Activated CD8-positive, alpha-beta memory T cell treated with anti-CD3 and anti-CD28 coated beads for 24 hours (primary cell): ENCODE measurements around the gene SLC66A2.
"Not testable (repeated sequence)": the region's sequence is repeated elsewhere in the genome, so short reads cannot be mapped to it uniquely, and the experiment has no call there.

ENCODE experiments used
- DNase-seq: peaks from one replicate; pipeline ENCODE4 v3.0.0-alpha.2; 2020

SLC66A2 gene

GRCh38 chr18:79970419-79971133, 19.1 kb upstream of the SLC66A2 start:
- DNase-seq: no peak

- no peak for DNase-seq
Measured at GRCh38 chr18:79965119-79965902, 13.9 kb upstream of the SLC66A2 start.

- DNase-seq: peak; percentile 82
Measured at GRCh38 chr18:79964330-79965118, 13.1 kb upstream of the SLC66A2 start, which contains the start of gene HSBP1L1. Gene HSBP1L1 (plus strand): TSS chr18:79964643. CDS start chr18:79964736, 93 bp downstream.

GRCh38 chr18:79963658-79964329, 12.3 kb upstream of the SLC66A2 start:
- DNase-seq: no peak

GRCh38 chr18:79962835-79963657, 11.6 kb upstream of the SLC66A2 start:
- DNase-seq: peak; percentile 80

GRCh38 chr18:79962311-79962710, 10.9 kb upstream of the SLC66A2 start:
- no peak for DNase-seq

- DNase-seq: no peak
Measured at GRCh38 chr18:79961527-79962291, 10.3 kb upstream of the SLC66A2 start.

GRCh38 chr18:79960921-79961526, 9.6 kb upstream of the SLC66A2 start:
- no peak for DNase-seq

GRCh38 chr18:79960161-79960801, 8.8 kb upstream of the SLC66A2 start:
- not testable (repeated sequence) for DNase-seq

GRCh38 chr18:79958981-79959380, 7.5 kb upstream of the SLC66A2 start:
- no peak for DNase-seq

- DNase-seq: no peak
Measured at GRCh38 chr18:79956276-79956675, 4.8 kb upstream of the SLC66A2 start.

GRCh38 chr18:79955302-79956075, 4.0 kb upstream of the SLC66A2 start:
- DNase-seq: no peak

- peak; percentile 43 for DNase-seq
Measured at GRCh38 chr18:79954791-79955190, 3.3 kb upstream of the SLC66A2 start.

GRCh38 chr18:79953971-79954651, 2.7 kb upstream of the SLC66A2 start:
- DNase-seq: peak; percentile 52

GRCh38 chr18:79952996-79953559, 1.6 kb upstream of the SLC66A2 start:
- peak; percentile 55 for DNase-seq

- DNase-seq: no peak
Measured at GRCh38 chr18:79952456-79952995, 1.1 kb upstream of the SLC66A2 start.

GRCh38 chr18:79950515-79951341, 725 bp downstream of the SLC66A2 start:
- no peak for DNase-seq
